GM10847 (cell line): Measurements from ENCODE around the gene PPP1CA.

ENCODE experiments used
- POLR2A ChIP-seq: IDR thresholded peaks from 2 replicates; pipeline ENCODE4 v1.6.1; 2011; ENCODE audit not compliant: insufficient read length; ENCODE audit errors: extremely low read depth

PPP1CA gene

DNA sequence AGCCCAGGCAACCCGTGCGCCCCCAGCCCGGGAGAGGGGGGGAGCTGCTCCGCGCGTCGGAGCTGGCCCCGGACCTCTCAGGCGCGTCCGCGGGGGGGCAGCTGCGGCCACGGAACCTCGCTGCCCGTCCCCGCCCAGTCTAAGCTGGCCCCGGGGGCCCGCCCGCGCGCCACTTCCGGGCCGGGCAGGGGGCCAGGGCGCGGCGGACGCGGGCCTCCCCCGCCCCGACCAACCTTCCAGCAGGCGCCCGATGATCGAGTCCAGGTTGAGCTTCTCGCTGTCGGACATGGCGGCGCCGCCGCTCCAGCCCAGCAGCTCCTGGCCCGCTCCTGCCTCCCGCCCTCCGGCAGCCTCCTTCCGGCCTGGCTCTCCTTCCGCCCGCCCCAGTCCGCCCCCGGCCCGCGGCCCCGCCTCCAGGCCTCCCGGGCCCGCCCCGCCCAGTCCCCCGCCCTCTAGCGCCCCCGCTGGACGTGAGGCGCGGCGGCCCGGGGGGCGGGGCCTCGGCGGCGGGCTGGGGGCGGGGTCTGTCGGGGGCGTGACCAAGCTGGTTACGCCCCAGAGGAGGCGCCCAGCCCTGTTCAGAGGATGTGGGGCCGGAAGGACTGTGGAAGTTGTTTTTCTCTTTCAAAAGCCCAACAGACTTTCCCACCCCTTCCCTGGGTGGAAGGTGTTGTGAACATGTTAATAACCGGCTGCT, at the start of gene PPP1CA:
Gene PPP1CA (minus strand): TSS at position 364 of the 697 bp plus-strand sequence. CDS start 76 bp downstream, at position 288.
- peak; percentile 84 for TF ChIP-seq POLR2A

DNA sequence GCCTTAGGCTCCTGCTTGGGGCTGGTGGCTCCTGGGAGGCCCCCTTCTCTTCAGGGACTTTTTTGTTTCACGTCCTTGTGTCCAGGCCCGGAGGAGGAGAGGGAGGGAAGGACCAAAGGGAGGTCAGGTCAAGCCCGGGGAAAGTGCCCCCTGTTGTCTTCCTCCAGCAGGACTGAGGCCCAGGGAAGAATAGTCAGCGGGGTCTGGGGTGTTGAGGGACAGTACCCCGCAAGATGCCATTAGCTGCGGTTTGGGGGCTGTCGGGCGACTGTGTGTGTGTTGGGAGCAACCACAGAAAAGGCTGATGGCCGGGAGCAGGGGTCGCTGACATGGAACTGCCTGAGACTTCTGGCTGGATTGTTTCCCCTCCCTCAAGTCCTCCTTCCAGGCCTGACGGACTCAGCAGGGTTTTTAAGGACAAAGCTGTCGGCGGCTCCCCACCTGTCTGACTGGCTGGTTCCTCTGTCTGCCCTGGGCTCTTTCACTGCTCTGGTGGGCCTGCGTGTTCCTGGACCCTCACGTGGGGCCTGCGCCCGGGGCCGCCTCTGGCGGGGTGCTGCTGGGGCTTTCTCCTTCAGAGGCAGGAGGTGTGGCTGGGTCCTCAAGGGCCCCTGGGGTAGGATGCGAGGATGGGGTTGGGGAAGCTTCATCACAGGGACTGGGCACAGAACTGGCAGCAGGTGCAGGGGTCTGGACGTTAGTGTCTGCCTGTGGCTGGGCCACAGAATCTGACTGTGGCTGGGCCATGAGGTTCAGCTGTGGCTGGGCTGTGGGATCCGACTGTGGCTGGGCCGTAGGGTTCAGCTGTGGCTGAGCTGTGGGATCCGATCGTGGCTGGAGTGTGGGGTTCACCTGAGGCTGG, 49.4 kb upstream of the PPP1CA start:
- no peak for TF ChIP-seq POLR2A

GRCh38 chr11:67449116-67449844, 47.6 kb upstream of the PPP1CA start:
- TF ChIP-seq POLR2A: no peak

- no peak for TF ChIP-seq POLR2A
Measured at GRCh38 chr11:67448220-67448609, 46.6 kb upstream of the PPP1CA start.

GRCh38 chr11:67445515-67445914, 43.9 kb upstream of the PPP1CA start:
- no peak for TF ChIP-seq POLR2A

- peak; percentile 19 for TF ChIP-seq POLR2A
Measured at GRCh38 chr11:67442504-67443404, 41.1 kb upstream of the PPP1CA start.

- TF ChIP-seq POLR2A: no peak
Measured at GRCh38 chr11:67441731-67442351, 40.2 kb upstream of the PPP1CA start.

DNA sequence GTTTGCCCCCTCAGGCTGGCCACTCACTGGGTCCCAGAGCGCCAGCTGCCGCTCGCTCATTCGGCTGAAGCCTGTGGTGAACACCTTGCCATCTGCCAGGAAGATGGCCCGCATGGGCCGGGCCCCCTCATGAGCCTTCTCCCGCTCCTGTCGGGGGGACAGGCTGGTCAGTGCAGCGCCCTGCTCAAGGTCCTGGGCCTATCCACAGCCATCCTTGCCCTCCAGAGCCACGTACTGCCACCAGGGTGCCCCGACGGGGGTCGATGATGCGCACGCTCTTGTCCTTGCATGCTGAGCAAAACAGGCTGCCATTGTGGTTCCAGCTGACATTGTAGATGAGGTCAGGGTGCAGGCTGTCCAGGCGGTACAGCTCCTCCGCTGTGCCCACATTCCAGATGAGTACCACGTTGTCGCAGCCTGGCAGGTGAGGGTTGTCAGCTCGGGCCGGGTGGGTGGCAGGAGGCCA, 39.5 kb upstream of the PPP1CA start:
- TF ChIP-seq POLR2A: no peak

- TF ChIP-seq POLR2A: no peak
Measured at GRCh38 chr11:67440229-67441097, 38.8 kb upstream of the PPP1CA start.

GRCh38 chr11:67439321-67440228, 37.9 kb upstream of the PPP1CA start:
- TF ChIP-seq POLR2A: no peak

DNA sequence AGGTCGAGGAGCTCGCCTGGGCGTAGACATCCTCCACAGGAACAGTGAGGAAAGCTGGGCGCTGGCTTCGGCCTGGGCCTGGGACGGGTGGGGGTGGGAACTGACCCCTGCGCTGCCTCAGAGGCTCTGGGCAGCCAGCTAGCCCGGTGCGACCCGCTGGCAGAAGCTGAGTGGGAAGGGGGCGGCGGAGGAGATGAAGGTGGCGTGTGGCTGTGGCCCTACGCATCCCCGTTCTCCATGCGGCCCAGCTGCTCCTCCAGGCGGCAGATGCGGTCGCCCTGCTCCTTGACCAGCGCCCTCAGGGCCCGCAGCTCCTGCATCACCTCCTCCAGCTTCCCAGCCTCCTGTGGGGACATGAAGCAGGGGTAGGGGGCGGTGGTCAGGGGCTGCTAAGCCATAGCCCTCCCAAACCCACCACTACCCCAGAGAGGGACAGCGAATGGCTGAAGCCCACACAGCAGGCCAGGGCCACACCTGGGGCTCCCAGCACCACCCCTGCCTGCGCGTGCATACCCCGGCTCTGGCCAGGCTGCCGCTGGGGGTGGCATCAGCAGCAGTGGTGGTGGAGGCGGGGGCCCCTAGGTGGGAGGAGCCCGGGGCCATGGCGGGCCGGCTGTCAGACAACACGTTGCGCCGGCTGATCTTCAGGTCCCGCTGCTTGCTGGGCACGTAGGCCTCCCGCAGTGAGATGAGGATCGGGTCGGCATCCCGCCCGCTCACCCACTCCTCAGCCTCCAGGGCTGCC, 36.7 kb upstream of the PPP1CA start:
- TF ChIP-seq POLR2A: peak; percentile 34

- no peak for TF ChIP-seq POLR2A
Measured at GRCh38 chr11:67437809-67438157, 36.1 kb upstream of the PPP1CA start.
